NCI-H748 (cell line): ENCODE data around the gene EFCAB11.
"Not testable (repeated sequence)": the region's sequence is repeated elsewhere in the genome, so short reads cannot be mapped to it uniquely, and the experiment has no call there.

ENCODE experiments used
- DNase-seq: peaks from one replicate; lab custom pipeline; 2025; ENCODE audit not compliant: unreplicated experiment; lab: John Stamatoyannopoulos, UW

The EFCAB11 gene

DNA sequence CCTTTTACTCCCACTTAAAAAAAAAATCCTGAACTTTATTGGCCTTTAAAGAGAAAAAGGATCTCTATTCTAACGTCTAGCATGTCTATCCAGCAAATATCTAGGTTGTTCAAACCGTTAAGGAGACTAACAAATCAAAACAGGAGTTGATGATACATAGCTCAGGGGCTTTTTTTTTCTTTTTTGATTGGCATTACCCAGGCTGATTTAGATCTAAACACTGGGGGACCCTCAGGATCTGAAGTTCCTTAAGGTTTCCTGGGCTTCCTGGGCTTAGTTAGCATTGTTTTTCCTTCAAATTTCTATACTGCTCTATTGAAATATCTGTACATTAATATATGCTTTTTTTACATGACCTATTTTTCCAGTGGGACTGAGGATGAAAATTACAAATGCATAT is 42.3 kb downstream of the EFCAB11 start:
- no peak for DNase-seq

DNA sequence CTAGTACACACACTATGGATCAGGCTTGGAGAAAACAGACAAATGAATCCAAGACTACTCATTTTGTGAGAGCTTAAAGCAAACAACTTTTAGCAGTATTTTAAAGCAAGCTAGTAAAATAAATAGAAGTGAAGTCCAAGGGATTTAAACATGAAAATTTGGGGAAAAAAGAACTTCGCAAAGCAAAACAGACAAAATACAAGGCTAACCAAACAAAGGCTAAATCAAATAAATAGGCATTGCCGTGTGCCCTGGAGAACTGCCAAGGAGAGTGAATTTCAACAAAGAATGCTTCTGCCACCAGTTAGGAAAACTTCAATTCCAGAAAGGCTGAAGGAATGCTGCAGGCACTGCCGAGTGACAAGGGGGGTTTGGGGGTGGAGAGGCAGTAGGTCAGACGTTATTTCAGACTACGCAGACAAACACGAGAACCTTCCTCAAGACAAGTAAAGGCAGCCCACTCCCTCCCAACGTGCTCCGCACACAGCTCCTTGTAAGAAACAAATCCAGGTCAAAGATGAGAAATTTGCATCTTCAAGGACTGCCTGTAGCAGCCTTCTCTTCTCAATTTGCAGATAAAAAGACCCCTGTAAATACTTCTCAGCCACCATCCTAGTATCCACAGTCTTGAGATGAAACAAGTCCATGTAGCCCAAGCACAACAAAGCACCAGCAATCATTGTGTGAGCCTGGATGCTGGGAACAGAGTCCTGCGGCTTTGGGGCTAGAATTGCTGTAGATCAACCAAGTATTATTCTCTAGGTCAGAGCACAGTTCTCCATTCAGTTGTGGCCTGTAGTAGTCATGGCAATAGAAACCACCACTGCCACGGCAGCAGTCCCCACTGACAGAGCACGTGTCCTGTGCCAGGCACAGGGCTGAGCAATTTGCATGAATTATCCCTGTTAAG is 43.3 kb downstream of the EFCAB11 start:
- peak; percentile 19 for DNase-seq

DNA sequence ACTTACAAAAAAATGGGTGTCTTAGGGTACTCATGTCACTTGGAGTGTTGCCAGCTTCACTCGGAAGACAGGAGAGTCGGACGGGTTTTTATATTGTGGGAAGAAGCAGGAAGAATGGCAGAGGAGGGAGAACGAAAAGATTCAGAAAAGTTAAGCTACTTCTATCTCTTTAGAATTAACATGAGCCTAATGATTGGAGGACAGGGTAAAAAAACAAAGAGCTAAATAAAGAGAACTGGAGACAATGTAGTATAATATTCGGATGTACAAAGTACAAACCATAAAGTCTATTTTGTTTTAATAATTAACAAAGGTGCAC is 43.9 kb downstream of the EFCAB11 start:
- DNase-seq = no peak

DNA sequence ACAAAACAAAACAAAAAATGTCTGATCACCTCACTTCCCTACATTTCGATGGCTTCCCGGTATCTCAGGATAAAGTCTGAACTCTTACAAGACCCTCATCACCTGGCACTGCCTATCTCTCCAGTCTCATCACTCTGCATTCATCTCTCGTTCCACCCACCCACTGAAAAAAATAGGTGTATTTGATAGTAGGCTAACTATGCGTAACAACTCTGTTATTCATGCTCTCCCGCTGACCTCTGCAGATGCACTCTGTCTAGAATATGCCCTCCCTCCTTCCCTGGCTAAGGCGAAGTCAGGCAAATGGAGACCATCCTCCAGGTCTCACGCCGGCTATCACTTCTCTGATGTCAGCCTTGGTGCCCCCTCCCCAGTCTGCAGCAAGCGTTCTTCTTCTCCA is 44.9 kb downstream of the EFCAB11 start:
- DNase-seq = no peak

DNA sequence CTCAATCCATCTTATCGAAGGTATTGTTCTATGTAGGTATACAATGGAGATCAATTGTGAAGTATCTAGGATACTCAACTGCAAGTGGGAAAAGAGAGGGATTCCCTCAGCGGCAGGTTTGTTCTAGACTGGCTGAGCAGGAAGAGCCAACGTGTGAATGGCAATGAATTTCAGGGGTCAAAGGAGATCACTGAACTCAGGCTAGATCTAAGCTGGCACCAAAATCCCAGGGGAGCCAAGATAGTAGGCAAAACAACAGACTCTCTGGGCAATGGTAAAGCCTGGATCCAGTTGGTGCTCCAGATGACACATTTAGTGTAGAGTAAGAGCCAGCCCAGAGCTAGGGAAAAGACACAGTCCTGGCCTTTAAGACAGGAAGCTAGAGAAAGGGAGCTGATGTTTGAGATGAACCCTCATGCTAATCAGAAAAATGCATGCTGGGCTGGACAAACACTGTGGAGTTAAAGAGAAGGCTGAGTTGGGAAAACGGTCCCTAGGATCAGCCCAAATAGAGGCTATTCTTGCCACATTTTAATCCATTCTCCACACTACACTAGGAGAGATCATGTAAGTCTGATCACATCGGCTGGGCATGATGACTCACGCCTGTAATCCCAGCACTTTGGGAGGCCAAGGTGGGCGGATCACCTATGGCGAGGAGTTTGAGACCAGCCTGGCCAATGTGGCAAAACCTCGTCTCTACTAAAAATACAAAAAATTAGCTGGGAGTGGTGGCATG is 45.6 kb downstream of the EFCAB11 start:
- DNase-seq = no peak

DNA sequence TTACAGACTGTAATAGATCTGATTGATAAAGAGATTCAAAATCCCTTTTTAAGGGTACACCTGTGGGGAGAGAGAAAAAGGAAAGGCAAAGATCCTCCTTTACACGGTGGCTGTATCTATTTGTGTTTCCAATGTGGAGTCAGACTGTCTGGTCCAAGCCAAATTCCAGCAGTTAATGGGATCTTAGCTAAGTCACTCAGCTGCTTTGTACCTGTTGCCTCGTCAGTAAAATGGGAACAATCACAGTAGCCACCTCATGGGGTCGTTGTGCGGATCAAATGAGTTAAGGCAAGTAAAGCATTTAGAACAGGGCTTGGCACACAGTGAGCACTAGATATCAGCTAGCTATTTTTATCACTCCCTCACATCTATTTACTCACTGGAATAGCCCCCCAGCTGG is 46.9 kb downstream of the EFCAB11 start:
- peak; percentile 82 for DNase-seq

DNA sequence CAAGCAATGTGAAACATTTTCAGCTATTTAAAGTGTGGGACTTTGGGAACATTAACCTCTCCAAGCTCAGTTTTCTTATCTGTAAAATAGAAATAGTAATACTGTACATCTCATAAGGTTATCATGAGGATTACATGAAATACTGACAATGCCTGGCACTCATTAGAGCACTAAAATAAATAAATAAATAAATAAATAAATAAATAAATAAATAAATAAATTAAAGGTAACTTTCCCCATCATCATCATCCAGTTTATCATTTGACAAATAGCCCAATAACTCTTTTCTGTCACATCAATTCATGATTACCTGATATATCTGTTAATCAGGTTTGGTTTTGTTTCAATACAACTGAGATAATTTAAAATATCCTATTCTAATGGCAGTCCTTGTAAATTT is 48.5 kb downstream of the EFCAB11 start:
- DNase-seq = no peak

DNA sequence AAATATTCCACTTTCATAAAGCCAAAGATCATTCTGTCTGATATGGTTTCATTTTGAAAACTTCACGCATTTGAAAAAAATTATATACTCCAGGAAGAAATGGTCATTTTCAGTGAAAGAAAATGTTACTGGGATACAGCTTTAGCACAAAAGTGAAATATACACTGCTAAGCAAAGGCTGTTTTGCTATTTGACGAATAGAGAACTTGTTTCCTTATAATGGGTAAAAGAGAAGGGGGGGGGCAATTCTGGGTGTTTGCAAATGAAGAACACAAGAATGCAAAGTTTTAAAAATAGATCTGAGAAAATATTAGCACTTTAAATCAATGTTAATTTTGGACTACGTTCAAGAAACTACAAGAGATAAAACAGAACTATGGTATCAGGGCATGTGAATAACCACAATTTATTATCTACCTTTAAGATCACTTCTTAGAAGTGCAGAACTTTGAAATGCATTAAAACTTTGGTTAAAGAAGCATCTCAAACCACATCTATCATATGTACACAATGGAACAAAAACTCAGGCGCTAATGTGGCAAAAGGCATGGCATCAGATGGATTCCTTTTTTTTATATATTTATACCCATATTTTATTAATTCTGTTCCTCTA is 51.1 kb downstream of the EFCAB11 start:
- DNase-seq = no peak

DNA sequence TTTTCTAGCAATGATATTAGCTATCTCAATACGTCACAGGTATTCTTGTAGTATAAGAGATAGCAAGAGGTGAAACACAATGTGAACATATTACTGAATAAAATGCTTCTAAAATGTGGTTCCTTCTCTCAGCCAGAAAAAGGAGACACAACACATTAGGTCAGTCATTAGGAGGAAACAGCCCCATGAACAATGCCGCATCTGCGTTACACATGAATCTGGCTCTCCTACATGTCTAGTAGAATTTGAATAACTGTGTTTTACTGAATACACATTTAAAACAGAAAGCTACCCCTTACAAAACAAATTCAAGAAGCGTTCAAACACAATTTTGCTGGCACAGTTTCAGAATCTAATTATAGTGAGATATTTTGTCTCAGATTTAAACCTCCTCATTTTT is 51.6 kb downstream of the EFCAB11 start:
- DNase-seq = peak; percentile 59

DNA sequence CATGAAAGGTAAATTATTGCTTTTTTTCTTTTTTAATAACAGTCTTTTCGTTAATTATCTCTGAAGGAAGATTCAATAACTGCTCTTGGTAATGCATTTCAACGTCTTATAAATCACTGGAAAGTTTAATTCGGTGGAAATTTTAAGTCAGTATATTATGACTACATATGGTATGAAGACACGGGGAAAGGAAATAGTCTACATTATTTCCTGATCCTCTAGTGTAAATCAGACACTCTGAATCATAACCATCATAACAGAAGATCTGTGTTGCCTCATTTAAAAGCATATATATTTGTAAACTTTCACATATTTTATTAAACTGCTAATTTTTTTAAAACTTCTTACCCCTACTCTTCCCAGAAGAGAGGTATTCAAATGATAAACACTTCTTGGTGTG is 53.7 kb downstream of the EFCAB11 start:
- no peak for DNase-seq

DNA sequence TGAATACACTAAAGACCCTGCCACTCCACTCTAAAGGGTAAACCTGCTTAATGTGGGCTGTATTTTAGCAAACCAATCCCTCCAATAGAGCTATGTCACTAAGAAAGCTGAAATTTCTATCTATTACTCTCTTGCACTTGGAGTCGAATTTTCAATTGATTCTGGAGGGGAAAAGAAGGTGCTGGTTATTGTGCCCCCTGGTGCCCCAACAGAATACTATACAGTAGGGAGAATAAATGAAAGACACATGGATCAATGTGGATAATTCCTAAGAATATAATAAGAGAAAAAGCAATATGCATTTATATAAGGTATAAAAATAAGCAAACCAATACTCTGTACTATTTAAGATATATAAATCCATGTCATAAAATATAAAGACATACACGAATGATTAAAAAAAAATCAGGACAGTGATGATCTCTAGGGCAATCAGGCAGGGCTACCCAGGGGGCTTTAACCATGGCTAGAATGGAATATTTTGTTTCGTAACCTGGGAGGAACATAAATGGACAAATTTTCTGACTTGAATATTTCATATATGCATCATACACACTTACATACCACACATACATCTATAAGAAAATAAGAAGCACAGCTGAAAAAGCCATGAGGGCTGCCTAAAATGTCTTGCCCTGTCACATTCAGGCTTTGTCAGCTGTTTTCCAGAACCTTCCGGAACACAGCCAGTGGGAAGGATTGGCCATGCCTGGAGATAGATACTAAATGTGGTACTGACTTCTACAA is 54.4 kb downstream of the EFCAB11 start:
- peak; percentile 35 for DNase-seq

DNA sequence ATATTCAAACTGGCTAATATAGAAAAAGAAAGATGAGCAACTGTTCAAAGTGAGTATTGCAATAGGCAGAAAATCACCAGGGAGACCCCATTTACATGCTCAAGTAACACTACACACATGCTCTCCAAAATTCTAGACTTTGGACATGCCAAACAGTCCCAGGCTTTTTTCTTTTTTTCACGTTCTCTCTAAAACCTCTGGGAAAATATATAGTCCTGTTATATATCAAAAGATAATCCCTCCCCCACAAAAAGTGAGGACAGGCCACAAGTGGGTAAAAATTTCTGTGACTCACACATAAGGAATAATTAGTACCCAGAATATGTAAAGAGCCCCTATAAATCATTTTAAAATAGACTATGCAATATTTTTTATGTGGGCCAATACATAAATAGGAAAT is 55.2 kb downstream of the EFCAB11 start:
- no peak for DNase-seq

DNA sequence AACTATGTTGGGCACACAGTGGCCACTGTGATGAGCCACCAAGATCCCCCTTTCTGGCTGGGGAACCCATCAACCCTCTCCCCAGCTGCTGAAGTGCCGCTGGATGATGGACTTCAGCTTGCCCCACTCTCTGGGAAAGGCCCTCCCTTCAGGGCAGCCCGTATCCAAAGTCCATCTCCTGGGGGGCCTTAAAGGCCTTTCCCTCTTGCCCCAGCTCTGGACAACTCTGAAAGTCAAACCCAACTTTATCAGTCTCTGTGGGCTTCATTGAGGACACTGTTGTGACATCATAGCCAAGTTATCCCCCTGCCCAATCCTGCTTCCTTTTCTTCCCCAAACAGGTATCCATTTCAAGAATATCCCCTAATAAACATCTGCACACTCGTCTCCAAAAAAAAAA is 61.1 kb downstream of the EFCAB11 start:
- not testable (repeated sequence) for DNase-seq

DNA sequence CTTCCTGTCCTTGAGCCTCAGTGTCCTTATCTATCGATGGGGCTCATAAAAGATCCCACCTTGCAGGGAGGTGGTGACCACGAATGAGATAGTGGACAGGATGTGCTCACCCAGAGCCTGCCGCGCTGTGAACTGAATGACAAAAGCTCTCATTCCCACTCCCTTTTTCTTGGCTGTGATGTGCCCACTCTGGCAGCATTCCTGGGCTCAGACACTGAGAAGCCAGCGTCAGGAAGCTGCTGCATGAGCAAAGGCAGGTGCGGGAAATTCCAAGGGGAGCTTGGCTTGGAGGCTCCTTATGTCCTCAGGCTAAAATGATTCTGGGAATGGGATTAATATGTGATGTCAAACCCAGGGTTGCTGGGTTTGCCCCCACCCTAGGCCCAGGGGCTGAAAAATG is 61.6 kb downstream of the EFCAB11 start:
- no peak for DNase-seq

DNA sequence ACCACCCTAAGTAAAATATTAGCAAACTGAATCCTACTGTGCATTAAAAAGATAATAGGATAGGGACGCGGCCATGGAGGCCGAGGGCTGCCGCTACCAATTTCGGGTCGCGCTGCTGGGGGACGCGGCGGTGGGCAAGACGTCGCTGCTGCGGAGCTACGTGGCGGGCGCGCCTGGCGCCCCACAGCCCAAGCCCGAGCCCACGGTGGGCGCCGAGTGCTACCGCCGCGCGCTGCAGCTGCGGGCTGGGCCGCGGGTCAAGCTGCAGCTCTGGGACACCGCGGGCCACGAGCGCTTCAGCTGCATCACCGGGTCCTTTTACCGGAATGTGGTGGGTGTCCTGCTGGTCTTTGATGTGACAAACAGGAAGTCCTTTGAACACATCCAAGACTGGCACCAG is 62.8 kb downstream of the EFCAB11 start:
- not testable (repeated sequence) for DNase-seq

DNA sequence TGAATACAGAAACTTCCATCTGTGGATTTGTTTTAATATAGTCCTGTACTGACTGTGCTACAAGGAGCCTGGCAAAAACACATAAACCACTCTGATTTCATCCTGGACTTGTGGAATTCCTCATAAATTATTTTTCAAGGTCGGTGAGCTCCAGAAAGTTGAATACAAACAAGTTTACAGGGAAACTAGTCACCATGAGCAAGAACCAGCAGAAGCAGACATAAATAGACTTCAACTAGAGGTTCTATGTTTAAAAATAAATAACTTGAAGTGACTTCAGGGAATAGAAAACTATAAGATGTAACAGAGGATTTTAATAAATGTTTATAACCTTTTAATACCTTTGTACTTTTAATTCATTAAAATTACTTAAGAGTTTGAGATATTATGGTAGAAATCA is 63.5 kb downstream of the EFCAB11 start:
- DNase-seq = no peak

DNA sequence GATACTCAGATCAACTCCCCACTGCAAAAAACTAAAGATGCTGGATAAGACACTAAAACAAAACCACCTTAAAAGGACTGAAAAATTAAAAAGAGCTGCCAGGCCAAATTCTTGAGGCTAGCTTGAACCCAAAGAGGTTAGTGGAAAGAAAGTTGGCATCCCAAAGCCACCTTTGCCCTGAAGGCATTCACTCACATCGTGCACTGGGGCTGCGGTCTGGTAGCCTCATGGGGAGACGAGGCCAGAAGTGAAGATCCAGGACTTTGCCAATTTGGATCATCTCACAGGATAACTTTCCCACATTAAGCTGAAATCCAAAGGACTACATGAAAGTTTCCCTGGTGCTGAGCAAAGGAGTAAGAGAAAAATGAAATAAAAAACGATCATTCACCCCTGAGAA is 63.9 kb downstream of the EFCAB11 start:
- no peak for DNase-seq

DNA sequence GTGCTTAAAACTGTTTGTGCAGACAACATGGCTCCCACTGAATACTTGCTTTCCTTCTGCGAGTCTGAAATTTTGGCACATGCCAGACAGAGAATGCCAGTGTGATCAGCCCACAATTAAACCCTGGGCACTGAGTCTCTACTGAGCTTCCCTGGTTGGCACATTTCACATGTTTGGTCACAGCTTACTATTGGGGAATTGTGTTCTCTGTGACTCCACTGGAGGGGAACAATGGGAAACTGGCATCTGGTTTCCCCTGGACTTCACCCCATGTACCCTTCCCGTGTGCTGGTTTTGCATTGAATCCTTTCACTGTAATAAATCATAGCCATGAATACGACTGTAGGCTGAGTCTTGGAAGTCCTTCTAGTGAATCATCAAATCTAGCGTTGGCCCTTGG is 64.9 kb downstream of the EFCAB11 start:
- DNase-seq = no peak

DNA sequence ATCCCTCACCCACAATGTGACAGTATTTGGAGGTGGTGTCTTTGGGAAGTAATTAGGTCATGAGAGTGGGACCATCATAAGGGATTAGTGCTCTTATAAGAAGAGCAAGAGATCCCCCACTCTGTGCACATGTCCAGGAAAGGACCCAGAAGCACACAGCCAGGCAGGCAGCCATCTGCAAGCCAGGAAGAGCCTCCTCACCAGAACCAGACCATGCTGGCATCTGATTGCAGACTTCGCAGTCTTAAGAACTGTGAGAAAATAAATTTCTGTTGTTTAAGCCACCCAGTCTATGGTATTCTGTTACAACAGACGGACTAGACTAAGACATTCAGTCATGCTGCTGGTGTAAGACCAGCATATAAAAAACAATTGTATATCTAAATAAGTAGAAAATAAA is 69.8 kb downstream of the EFCAB11 start:
- DNase-seq = no peak

DNA sequence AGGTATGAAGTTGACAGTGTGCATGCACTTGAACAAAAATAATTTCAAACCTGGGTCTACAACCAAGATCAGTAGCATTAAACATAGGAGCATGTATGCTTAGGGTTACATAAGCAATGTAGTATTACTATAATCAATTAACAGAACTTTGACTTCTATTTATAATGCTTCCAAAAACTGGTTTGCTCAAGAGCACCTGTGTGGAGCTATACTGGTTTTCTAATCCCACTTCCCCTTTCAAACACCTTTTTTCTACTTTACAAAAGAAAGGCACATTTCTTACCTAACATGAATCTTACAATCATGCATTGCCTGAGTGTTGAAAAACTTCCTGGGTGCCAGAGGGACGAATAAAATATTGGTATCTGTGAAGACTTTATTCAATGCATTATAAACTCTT is 72.7 kb downstream of the EFCAB11 start:
- DNase-seq = no peak

DNA sequence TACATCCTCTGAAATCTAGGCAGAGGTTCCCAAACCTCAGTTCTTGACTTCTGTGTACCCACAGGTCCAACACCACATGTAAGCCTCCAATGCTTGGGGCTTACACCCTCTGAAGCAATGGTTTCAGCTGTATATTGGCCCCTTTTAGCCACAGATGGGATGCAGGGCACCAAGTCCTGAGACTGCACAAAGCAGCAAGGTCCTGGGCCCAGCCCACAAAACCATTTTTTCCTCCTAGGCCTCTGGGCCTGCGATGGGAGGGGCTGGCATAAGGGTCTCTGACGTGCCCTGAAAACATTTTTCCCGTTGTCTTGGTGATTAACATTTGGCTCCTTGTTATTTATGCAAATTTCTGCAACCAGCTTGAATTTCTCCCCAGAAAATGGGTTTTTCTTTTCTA is 80.4 kb downstream of the EFCAB11 start:
- DNase-seq = not testable (repeated sequence)
